ENCODE data around the gene INTU.

INTU gene

GRCh38 chr4:127672111-127672510 lies 39.4 kb downstream of the INTU start:
- no peak for DNase-seq (ENCODE audit: extremely low spot score)
- TF ChIP-seq ARNT (IDR thresholded peaks at IDR 0.05) (no peak), SP1 (IDR thresholded peaks at IDR 0.05) (no peak), PKNOX1 (IDR thresholded peaks at IDR 0.05) (no peak), ZNF384 (IDR thresholded peaks at IDR 0.05) (no peak), CTBP1 (IDR thresholded peaks at IDR 0.05; ENCODE audit: borderline replicate concordance) (no peak), ELF4 (IDR thresholded peaks at IDR 0.05) (no peak), FOXM1 (IDR thresholded peaks at IDR 0.05; ENCODE audit: borderline replicate concordance) (no peak), L3MBTL2 (conservative IDR thresholded peaks at IDR 0.05) (no peak), SUZ12 (IDR thresholded peaks at IDR 0.05) (no peak), LEF1 (IDR thresholded peaks at IDR 0.05; ENCODE audit: borderline replicate concordance) (no peak), BHLHE40 (IDR thresholded peaks at IDR 0.05; ENCODE audit: borderline replicate concordance) (no peak), NFRKB (IDR thresholded peaks at IDR 0.05) (no peak), FOXK2 (IDR thresholded peaks at IDR 0.05) (no peak), TARDBP (IDR thresholded peaks at IDR 0.05) (no peak), HDGF (IDR thresholded peaks at IDR 0.05; ENCODE audit: borderline replicate concordance) (no peak), FOXA1 (IDR thresholded peaks at IDR 0.05) (no peak)
- POLR2A ChIA-PET: no interaction called here
- CTCF ChIA-PET: no interaction called here

GRCh38 chr4:127685292-127685691 lies 52.5 kb downstream of the INTU start:
- CTCF ChIA-PET: no interaction called here
- POLR2A ChIA-PET: no interaction called here
- no peak for DNase-seq (ENCODE audit: extremely low spot score)
- no peak for TF ChIP-seq FOXA1 (IDR thresholded peaks at IDR 0.05)
- TF ChIP-seq SP1 (IDR thresholded peaks at IDR 0.05): no peak

GRCh38 chr4:127686658-127687057 lies 53.9 kb downstream of the INTU start:
- DNase-seq (ENCODE audit: extremely low spot score): no peak
- ChIA-PET CTCF (no interaction called here), POLR2A (no interaction called here)
- TF ChIP-seq SP1 (IDR thresholded peaks at IDR 0.05) (no peak), CTBP1 (IDR thresholded peaks at IDR 0.05; ENCODE audit: borderline replicate concordance) (no peak), PKNOX1 (IDR thresholded peaks at IDR 0.05) (no peak), SUZ12 (IDR thresholded peaks at IDR 0.05) (no peak), FOXA1 (IDR thresholded peaks at IDR 0.05) (no peak), L3MBTL2 (conservative IDR thresholded peaks at IDR 0.05) (no peak), FOXM1 (IDR thresholded peaks at IDR 0.05; ENCODE audit: borderline replicate concordance) (no peak), ARNT (IDR thresholded peaks at IDR 0.05) (no peak), HDGF (IDR thresholded peaks at IDR 0.05; ENCODE audit: borderline replicate concordance) (no peak), BHLHE40 (IDR thresholded peaks at IDR 0.05; ENCODE audit: borderline replicate concordance) (no peak), ELF4 (IDR thresholded peaks at IDR 0.05) (no peak), FOXK2 (IDR thresholded peaks at IDR 0.05) (no peak), TARDBP (IDR thresholded peaks at IDR 0.05) (no peak), ZNF384 (IDR thresholded peaks at IDR 0.05) (no peak), NFRKB (IDR thresholded peaks at IDR 0.05) (no peak)

- no peak for DNase-seq (ENCODE audit: extremely low spot score)
- POLR2A ChIA-PET: no interaction called here
- TF ChIP-seq FOXK2 (IDR thresholded peaks at IDR 0.05) (no peak), SP1 (IDR thresholded peaks at IDR 0.05) (no peak), L3MBTL2 (conservative IDR thresholded peaks at IDR 0.05) (no peak), FOXM1 (IDR thresholded peaks at IDR 0.05; ENCODE audit: borderline replicate concordance) (no peak), LEF1 (IDR thresholded peaks at IDR 0.05; ENCODE audit: borderline replicate concordance) (no peak), ELF4 (IDR thresholded peaks at IDR 0.05) (no peak), PKNOX1 (IDR thresholded peaks at IDR 0.05) (no peak)
- CTCF ChIA-PET: interaction anchor here (0.7 kb wide), 1 partner anchor 45 kb away, joined by 5 read pairs; no protein-coding TSS in a partner anchor
Measured at GRCh38 chr4:127687580-127687979, 54.8 kb downstream of the INTU start.

GRCh38 chr4:127698789-127699200 lies 66.0 kb downstream of the INTU start:
- ChIA-PET CTCF (no interaction called here), POLR2A (no interaction called here)
- TF ChIP-seq FOXK2 (IDR thresholded peaks at IDR 0.05) (no peak), CTBP1 (IDR thresholded peaks at IDR 0.05; ENCODE audit: borderline replicate concordance) (no peak), SP1 (IDR thresholded peaks at IDR 0.05) (no peak), LEF1 (IDR thresholded peaks at IDR 0.05; ENCODE audit: borderline replicate concordance) (no peak)
- no peak for DNase-seq (ENCODE audit: extremely low spot score)

- CTCF ChIA-PET: no interaction called here
- no peak for TF ChIP-seq SP1 (IDR thresholded peaks at IDR 0.05)
- no peak for TF ChIP-seq SUZ12 (IDR thresholded peaks at IDR 0.05)
- no peak for TF ChIP-seq ELF4 (IDR thresholded peaks at IDR 0.05)
- no peak for TF ChIP-seq HDGF (IDR thresholded peaks at IDR 0.05; ENCODE audit: borderline replicate concordance)
- no peak for TF ChIP-seq NFRKB (IDR thresholded peaks at IDR 0.05)
- no peak for TF ChIP-seq TARDBP (IDR thresholded peaks at IDR 0.05)
- TF ChIP-seq FOXM1 (IDR thresholded peaks at IDR 0.05; ENCODE audit: borderline replicate concordance): no peak
- no peak for TF ChIP-seq L3MBTL2 (conservative IDR thresholded peaks at IDR 0.05)
- TF ChIP-seq LEF1 (IDR thresholded peaks at IDR 0.05; ENCODE audit: borderline replicate concordance): no peak
- no peak for TF ChIP-seq PKNOX1 (IDR thresholded peaks at IDR 0.05)
- no peak for TF ChIP-seq CTBP1 (IDR thresholded peaks at IDR 0.05; ENCODE audit: borderline replicate concordance)
- TF ChIP-seq FOXK2 (IDR thresholded peaks at IDR 0.05): no peak
- TF ChIP-seq ZNF384 (IDR thresholded peaks at IDR 0.05): no peak
- TF ChIP-seq BHLHE40 (IDR thresholded peaks at IDR 0.05; ENCODE audit: borderline replicate concordance): no peak
- no peak for TF ChIP-seq ARNT (IDR thresholded peaks at IDR 0.05)
- POLR2A ChIA-PET: no interaction called here
- DNase-seq (ENCODE audit: extremely low spot score): no peak
Measured at GRCh38 chr4:127708985-127709384, 76.2 kb downstream of the INTU start.
